ENCODE data around the gene TNFRSF13B. TPM values are rescaled to one million over a fixed set of nuclear protein-coding genes. Genes with fewer than 3 reads are reported as not detected.

The TNFRSF13B gene
- total and polyA plus RNA-seq, 8 donors = 0.25 to 1.8 (median 1.1) TPM; not detected in 4

GRCh38 chr17:16976725-16977550 lies 5.0 kb upstream of the TNFRSF13B start:
- no peaks in the 10 kb centered on the region for H3K36me3 ChIP-seq
- peaks cover 0 to 9% (median 3%) of the 10 kb centered on the region in 3 donors for H3K27me3 ChIP-seq
- H3K4me3 ChIP-seq = no peak overlapping the region
- TF ChIP-seq CTCF (IDR thresholded peaks at IDR 0.05) (no peak), POLR2A (IDR thresholded peaks at IDR 0.05) (no peak)
- intact Hi-C loops (cut with DNase I; ENCODE audit: low total_unique reads) = no loop called here
- WGBS, 5 donors = 77 to 89% (median 83%) methylated on average over 9 of the region's 9 CpGs
- no peaks in the 10 kb centered on the region for H3K9me3 ChIP-seq
- DNase-seq = no peak
- peak overlapping the region in 1 of 5 donors; percentile 38 for H3K27ac ChIP-seq
- no peaks in the 10 kb centered on the region for H3K4me1 ChIP-seq

- H3K4me3 ChIP-seq = no peak overlapping the region
- H3K9me3 ChIP-seq = no peaks in the 10 kb centered on the region
- intact Hi-C loops (cut with DNase I; ENCODE audit: low total_unique reads) = no loop called here
- WGBS, 5 donors = 85 to 91% (median 89%) methylated on average over 10 of the region's 10 CpGs
- DNase-seq = no peak
- H3K36me3 ChIP-seq = no peaks in the 10 kb centered on the region
- H3K27me3 ChIP-seq = peaks cover 0 to 9% (median 3%) of the 10 kb centered on the region in 3 donors
- H3K4me1 ChIP-seq = no peaks in the 10 kb centered on the region
- peak overlapping the region in 1 of 5 donors; percentile 38 for H3K27ac ChIP-seq
- TF ChIP-seq EP300 (IDR thresholded peaks at IDR 0.05) = no peak
- TF ChIP-seq CTCF (IDR thresholded peaks at IDR 0.05) = no peak
- TF ChIP-seq POLR2A (IDR thresholded peaks at IDR 0.05) = no peak
- no peak for TF ChIP-seq POLR2AphosphoS5 (IDR thresholded peaks at IDR 0.05)
Observed at GRCh38 chr17:16975744-16976625, 4.1 kb upstream of the TNFRSF13B start.

GRCh38 chr17:16975277-16975651 lies 3.3 kb upstream of the TNFRSF13B start:
- TF ChIP-seq CTCF (IDR thresholded peaks at IDR 0.05) = no peak
- no peak for TF ChIP-seq POLR2A (IDR thresholded peaks at IDR 0.05)
- no peak for TF ChIP-seq EP300 (IDR thresholded peaks at IDR 0.05)
- TF ChIP-seq POLR2AphosphoS5 (IDR thresholded peaks at IDR 0.05) = no peak
- H3K36me3 ChIP-seq = no peaks in the 10 kb centered on the region
- H3K27me3 ChIP-seq = peaks cover 0 to 13% (median 0%) of the 10 kb centered on the region in 3 donors
- no peak for DNase-seq
- intact Hi-C loops (cut with DNase I; ENCODE audit: low total_unique reads) = no loop called here
- WGBS, 5 donors = 76 to 92% (median 80%) methylated on average over 2 of the region's 2 CpGs
- no peaks in the 10 kb centered on the region for H3K4me1 ChIP-seq
- H3K27ac ChIP-seq = peak overlapping the region in 1 of 5 donors; percentile 38
- no peaks in the 10 kb centered on the region for H3K9me3 ChIP-seq
- H3K4me3 ChIP-seq = no peak overlapping the region

GRCh38 chr17:16974569-16975276 lies 2.8 kb upstream of the TNFRSF13B start:
- intact Hi-C loops (cut with DNase I; ENCODE audit: low total_unique reads) = no loop called here

More at GRCh38 chr17:16974569-16975276, 2.8 kb upstream of the TNFRSF13B start:
- no peak for DNase-seq
- peak overlapping the region in 1 of 5 donors; percentile 38 for H3K27ac ChIP-seq
- H3K36me3 ChIP-seq = no peaks in the 10 kb centered on the region
- no peak for TF ChIP-seq POLR2AphosphoS5 (IDR thresholded peaks at IDR 0.05)
- no peak for TF ChIP-seq EP300 (IDR thresholded peaks at IDR 0.05)
- TF ChIP-seq CTCF (IDR thresholded peaks at IDR 0.05) = no peak
- TF ChIP-seq POLR2A (IDR thresholded peaks at IDR 0.05) = no peak
- no peak overlapping the region for H3K4me3 ChIP-seq
- 85 to 94% (median 91%) methylated on average over 6 of the region's 6 CpGs for WGBS, 5 donors
- peaks cover 0 to 18% (median 0%) of the 10 kb centered on the region in 3 donors for H3K27me3 ChIP-seq
- no peaks in the 10 kb centered on the region for H3K4me1 ChIP-seq
- H3K9me3 ChIP-seq = no peaks in the 10 kb centered on the region

All from stomach (tissue), 9 donors.